HG03060 (cell line): Measurements from ENCODE around the gene UNC5A.

Source experiments
- ATAC-seq: cut with Tn5 transposase; IDR thresholded peaks from one replicate; pipeline ENCODE4 v1.9.1; 2021; ENCODE audit warnings: low read depth, moderate number of reproducible peaks; ENCODE audit not compliant: unreplicated experiment

The UNC5A gene

DNA sequence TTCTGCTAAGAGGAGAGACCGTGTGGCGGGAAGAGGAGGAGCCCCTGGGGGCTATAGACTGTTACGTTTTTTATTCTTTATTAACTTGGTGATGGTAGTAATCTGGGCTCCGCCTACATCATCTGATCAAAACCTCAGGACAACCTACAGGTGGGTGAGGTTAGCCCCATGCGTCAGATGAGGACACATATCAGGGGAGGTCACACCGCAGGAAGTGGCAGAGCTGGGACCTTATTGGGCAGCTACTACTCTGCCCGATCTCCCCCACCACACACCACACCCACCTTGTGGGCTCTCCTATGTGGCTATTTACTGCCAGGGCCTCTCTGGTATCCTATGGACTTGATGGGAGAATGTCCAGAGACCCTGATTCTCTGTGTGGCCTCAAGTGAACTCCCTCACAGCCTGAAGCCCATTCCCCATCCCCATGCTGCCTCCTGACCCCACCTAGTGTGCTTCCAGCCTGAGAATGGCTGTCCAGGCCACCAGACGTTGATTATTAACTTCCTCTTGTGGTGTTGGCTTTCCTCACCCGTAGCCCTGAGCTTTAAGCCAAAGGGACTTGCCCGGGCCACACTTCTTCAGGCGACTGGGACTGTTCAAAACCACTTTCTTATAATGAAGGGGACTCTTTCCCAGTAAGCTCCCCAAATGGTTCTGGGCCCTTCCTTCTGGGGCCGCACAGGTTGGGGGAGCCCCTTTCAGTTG is 8.2 kb downstream of the UNC5A start:
- ATAC-seq = no peak

DNA sequence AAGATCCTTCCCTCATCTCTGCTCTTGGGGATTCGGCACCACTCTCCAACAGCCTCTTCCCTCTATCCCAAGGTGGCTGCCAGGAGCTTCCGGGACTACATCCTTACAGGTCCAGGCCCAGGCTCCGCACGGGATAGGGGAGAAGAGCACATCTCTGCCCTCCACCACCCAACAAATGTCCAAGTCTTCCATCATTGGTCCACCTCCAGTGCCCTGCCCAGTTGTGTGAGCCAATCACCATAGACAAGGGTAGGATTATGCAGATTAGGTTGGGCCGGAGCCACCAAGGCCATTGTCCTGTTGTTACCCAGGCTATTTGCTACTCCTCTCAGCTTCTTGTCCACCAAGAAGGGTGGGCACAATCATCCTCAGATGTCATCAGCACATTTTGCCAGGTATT is 9.1 kb downstream of the UNC5A start:
- no peak for ATAC-seq

DNA sequence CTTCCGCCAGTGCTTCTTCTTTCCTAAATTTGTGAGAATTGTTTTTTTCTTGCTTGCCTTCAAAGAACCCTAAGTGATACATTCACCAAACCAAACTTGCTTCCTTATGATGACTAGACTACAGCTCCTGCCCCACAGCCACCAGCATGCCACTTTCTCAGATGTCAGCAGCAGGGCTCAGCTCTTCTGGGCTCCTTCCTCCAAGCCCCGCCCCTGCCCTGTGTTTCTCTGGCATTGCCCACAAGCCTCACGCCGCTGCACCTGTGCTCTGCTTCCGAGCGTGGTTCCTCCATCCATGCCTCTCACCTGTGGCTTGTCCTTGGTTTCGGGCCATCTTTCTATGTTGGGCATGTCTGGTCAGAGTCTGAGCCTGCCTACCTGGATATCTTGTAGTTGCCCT is 10.6 kb downstream of the UNC5A start:
- no peak for ATAC-seq

DNA sequence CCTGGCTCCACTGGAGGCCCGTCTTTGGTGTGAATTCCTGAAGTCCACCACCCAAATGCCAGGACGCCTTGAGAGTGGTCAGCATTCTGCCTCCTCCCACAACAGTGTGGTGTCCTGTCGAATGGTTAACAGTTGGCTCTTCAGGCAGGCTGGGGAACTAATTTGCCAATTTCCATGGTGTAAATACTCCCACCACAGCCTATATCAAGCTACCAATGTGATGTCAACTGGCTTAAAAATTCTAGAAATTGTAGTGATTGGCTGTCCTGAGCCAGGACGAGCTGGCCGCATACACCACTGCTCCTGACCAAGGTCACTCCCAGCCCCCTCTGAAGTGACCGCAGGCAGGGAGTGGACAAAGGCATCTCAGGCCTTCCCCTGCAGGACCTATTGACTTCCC is 11.1 kb downstream of the UNC5A start:
- ATAC-seq = no peak

DNA sequence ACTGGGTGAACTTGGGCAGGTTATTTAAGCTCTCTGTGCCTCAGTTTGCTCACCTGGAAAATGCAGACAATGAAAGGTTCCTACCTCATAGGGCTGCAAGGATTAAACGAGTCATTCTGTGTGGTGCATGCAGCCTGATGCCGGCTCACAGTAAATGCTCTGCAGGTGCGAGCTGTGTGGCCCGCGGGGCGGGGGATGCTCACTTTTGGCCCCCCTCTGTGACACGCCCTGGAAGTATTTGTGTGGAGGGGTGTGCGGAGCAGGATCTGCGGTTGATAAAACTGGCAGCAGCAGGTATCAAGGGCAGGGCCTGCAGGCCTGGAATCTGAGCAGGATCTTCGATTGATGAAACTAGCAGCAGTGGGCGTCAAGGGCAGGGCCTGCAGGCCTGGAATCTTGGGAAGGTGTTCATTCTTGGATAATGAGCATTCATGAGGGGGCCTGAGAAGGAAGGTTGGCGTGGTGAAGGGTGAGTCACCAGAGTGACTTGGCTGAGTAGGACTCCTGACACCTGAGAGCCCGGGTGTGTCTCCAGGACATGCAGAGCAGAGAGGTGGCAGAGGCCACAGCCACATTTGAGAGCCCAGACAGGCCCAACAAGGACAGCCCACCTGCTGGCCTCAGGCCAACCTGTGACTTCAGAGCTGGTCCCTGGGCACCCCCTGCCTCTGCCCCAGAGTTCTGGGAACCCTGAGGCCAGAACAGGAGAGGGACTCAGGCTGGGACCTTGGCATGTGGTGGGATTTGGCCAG is 11.9 kb downstream of the UNC5A start:
- no peak for ATAC-seq

DNA sequence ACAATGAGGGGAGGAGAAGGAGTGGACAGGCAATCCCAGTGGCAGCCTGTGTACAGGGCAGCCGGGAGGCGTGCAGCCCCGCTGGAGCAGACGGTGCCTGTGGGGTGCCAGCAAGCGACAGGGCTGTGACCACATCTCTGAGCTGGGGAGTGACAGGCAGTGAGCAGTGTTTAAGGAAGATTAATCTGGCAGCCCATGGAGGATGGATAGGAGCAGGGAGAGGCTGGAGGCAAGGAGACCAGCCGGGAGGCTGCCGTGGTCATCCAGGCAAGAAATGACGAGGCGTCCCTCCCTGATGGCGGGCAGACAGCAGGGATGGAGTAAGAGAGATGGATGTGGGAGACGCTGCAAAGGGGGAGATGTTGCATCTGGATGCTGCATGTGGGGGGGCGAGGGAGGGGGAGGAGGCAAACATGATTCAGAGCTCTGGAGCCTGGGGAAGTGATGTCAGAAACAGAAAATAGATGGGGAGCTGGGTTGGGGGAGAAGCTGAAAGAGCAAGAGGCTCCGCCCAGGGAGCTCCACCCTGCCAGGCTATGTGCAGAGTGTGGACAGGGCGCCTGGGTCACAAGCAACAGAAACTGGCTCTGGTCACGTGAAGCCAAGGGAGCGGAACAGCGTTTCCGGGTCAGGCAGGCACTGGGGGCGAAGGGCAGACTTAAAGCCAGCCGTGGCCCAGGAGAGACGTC is 12.6 kb downstream of the UNC5A start:
- ATAC-seq = no peak

DNA sequence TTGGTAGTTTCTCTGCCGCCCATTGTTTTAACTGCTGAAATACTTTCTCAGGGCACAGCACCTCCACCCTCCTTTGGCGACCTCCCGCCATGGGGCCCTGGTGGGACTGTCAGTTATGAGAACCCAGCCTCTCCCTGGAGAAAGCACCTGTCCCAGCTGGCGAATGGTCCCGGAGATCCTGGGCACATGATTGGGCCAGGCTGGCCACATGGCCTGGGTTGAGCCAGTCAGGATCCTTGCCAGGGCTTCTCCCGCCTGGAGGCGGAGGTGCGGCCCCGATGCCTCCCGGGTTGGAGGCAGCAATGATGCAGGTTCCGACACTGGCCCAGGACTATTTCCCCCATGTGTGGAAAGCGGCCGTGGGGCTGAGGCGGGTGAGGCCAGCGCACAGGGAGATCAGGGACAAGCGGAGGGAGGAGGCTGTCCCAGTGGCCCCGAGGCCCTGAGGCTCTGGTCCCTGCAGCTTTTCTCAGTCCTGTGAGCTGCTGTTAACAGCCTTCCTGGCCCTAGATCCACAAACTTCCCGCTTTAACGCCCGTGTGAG is 13.6 kb downstream of the UNC5A start:
- ATAC-seq = no peak

DNA sequence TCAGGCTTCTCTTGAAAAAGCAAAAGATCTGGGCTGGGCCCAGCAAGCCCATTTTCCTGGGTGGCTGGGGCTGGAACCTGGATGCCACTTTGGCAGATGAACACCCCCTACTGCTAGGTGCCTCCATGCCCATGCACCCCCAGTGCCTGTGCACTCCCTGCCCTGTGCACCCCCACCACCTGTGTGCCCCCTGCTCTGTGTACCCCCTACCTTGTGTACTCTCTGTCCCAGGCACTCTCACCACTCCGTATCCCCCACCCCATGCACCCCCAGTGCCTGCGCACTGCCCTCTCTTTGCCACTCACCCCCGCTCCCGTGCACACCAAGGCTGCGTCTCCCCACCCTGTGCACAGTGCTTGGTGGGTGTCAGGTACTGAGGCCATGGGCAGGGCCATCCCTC is 14.2 kb downstream of the UNC5A start:
- no peak for ATAC-seq

DNA sequence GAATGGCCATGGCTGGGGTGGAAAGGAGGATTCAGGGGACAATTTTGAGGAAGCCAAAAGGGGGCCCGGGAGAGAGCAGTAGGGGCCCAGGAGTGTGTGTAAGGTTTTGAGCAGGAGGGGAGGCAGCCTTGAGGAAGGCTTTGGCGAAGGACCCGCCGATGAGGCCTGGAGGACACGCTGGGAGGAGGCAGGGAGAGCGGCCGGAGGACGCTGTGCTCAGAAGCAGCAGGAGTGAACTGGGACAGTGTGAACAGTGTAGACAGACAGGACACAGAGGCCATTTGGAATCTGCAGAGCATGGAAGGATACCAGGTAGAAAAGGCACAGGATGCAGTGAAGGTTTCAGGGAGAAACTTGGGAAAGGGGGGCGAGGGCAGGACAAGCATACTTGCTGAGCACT is 14.9 kb downstream of the UNC5A start:
- no peak for ATAC-seq

DNA sequence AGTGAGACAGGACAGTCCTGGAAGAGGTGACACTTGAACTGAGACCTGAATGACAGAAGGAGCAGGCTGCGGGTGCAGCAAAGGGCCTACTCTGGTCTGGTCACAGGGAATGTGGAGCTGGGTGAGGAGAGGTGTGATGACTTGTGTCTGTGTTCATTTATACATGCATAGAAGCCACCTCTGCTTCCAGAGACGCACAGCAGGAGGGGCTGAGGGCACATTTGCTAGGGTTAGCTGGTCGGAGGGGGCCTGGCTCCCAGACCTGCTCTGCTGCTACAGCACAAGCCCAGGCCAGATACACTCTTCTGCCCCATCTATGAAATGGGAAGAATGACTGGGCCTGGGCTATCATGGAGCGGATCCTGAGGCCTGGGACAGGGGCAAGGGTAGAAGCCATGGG is 15.6 kb downstream of the UNC5A start:
- no peak for ATAC-seq

DNA sequence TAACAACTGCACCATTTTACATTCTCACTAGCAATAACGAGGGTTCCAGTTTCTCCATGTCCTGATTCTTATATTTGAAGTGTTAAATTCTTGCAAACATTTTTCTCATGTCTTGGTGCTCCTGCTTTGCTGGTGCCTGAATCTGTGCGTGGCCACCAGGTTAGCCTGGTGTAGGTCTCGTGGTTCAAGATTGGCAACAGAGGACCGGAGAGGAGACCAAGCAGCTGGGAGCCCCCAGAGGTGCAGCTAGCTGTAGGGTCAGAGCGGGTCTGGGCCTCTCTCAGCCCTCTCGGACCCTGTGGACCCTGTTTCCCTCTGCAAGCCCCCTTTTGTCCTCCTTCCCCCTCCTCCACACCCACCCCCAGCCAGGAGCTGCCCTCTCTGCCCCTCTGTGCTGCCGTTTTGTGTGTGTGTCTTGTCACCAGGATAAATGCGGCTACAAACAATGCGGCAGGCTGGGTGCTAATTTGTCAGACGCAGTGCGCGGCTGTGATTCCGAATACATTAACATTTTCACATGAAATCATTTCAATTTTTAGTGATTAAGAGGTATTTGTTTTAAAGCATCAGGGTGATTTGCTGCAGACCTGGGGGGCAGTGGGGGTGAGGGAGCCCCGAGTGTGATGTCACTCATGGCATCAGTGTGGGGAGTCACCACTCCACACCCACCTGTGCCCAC is 17.5 kb downstream of the UNC5A start:
- ATAC-seq = no peak

DNA sequence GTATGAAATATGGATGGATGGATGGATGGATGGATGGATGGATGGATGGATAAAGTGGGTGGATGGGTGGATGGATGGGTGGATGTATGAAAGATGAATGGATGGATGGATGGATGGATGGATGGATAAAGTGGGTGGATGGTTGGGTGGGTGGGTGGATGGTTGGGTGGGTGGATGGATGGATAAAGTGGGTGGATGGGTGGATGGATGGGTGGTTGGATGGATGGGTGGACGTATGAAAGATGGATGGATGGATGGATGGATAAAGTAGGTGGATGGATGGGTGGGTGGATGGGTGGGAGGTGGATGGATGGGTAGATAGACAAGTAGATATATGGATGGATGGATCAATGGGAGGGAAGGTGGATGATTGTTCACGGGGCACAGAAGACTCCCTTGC is 19.0 kb downstream of the UNC5A start:
- no peak for ATAC-seq

DNA sequence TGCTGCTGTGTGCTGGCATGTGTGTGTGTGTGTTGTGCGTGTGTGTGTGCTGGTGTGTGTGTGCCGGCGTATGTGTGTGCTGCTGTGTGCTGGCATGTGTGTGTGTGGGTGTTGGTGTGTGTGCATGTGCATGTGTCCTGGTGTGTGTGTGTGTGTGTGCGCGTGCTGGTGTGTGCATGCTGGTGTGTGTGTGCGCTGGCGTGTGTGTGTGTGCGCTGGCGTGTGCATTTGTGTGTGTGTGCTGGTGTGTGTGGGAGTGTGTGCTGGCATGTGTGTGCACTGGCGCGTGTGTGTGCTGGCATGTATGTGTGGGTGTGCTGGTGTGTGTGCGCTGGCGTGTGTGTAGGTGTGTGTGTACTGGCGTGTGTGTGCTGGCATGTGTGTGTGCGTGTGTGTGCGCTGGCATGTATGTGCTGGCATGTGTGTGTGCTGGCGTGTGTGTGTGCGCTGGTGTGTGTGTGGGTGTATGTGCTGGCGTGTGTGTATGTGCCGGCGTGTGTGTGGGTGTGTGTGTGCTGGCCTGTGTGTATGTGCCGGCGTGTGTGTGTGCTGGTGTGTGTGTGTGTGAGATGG is 20.1 kb downstream of the UNC5A start:
- no peak for ATAC-seq

DNA sequence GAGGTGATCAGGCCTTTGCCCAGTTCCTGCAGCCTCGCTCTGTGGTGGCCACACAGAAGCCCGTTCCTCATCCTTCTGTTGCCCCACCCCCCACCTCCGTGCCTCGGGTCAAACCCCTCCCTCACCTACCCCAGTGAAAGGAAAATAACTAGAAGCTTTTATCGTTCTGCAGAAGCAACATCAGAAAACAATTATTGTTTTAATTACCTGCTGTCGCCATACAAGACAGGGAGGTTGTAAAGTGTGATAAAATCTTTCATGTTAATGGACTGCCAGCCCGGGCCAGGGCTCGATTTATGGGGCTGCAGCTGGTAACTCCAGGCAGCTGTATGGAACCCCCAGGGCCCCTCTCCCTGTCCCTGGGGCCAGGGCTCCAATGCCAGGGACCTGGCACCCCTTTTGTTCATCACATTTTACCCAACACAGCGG is 20.6 kb downstream of the UNC5A start:
- ATAC-seq = no peak

DNA sequence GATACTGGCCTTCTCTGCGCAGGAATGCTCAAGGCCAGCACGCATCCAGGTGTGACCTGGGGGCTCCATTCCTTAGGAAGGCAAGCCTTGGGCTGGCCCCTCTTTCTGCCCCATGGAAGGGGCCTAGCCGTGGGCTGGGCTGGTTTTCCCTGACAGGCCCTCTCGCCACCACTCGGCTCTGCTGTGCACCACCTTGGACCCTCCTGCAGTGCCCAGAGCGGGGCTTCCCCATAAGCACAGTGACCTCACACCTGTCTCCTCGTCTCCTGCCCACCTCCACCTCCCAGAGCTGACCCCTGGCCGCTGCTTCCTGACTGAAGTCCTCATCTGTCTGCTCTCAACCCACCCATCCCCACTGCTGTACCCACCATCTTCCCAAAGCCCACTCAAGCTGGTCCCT is 21.1 kb downstream of the UNC5A start:
- ATAC-seq = no peak

DNA sequence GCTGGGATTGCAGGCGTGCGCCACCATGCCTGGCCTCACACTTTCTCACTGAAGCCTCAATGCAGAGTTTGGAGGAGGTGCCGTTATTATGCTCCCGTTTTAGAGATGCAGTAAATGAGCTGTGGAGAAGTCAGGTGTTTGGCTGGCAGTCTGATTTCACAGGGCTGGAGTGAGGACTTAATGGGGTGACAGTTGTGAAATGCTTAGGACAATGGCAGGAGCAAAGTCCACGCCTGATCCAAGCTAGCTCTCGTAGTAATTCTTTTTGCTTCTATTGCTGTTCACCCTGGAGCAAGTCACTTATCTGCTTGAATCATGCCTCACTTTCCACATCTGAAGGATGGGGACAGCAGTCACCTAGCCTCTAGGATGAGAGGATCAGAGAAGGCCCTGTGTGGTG is 21.8 kb downstream of the UNC5A start:
- no peak for ATAC-seq

DNA sequence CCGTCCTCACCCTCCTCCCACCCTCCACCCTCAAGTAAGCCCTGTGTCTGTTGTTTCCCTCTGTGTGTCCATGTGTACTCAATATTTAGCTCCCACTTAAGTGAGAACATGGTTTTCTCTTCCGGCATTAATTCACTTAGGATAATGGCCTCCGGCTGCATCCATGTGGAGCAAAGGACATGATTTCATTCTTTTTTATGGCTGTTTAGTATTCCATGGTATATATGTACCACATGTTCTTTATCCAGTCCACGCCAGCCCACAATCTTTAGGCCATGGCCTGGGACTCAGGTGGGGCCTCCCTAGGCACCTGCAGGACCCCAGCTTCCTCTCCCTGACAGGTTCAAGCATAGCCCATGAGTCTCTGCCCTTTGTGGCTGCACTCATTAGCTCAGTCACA is 22.9 kb downstream of the UNC5A start:
- ATAC-seq = no peak

DNA sequence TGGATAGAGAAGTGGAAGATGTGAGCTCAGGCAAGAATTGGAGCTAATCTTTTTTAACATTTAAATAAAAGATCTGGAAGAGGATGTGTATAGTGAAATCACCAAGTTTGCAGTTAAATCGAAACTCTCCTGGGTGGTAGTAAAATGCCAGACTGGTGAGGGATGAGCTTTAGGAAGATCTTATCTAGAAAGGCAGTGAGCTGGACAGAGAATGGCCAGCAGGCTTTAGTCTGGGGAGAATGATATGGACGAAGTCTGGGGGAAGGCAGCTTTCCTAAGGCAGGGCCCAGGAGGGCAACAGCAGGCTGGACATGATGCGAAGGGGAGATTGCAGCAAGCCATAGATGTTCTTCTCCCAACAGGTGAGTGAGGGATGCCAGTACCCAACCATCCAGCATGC is 25.6 kb downstream of the UNC5A start:
- no peak for ATAC-seq

DNA sequence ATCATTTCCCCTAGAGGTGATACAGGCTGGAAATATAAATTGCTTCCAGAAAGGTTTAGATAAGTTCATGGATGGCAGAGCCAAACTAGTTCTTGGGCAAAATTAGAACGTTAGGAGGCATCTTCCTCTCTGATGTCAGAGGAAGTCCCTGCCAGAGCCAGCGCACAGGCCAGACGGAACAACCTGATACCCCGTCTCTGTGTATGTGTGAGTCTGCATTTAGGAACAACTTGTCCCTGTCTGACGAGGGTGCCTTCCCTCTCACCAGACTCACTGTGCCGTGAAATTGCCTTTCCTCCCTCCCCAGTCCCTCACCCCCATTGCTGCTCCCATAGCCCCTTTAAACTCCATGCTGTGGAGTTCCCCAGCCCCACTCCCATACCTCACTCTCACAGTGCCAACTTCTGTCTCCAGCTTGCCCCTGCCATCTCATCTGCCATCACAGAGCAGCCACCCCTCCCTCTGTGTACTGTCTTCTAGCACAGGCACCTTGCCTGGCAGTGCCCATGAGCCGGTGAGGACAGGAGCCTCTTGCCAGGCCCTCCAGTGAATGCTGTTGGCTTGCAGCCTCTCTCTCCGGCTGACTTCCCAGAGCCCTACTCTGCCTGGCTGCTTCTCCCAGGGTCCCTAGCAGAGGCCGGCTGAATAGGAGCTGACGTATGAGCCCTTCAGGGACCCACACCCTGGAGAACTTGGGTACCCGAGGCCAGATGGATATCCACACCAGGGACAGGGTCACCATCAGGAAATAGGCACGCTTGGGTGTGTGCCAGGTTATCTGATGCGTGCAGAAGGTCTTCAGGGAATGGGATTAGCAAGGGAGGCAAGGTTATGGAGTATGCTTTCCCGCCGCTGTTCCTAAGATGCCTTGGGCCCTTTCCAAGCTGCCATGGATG is 26.7 kb downstream of the UNC5A start:
- ATAC-seq = no peak

DNA sequence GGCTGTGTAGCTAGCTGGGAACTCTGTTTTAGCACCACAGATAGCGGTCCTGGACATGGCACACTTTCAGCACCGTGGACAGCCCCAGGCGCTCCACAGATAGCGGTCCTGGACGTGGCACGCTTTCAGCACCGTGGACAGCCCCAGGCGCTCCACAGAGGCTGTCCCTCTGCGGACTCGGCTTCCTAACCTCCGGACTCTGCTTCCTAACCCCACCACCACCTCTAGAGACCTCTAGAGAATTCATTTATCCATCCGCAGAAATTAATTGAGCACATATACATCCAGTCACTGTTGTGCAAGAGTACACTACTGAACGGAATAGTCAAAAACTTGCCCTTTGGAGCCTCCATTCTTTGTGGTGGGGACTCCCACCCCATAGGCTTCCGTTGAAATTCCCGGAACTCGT is 27.4 kb downstream of the UNC5A start:
- no peak for ATAC-seq
